Measurements from ENCODE around the gene PRR5L.

PRR5L gene

DNA sequence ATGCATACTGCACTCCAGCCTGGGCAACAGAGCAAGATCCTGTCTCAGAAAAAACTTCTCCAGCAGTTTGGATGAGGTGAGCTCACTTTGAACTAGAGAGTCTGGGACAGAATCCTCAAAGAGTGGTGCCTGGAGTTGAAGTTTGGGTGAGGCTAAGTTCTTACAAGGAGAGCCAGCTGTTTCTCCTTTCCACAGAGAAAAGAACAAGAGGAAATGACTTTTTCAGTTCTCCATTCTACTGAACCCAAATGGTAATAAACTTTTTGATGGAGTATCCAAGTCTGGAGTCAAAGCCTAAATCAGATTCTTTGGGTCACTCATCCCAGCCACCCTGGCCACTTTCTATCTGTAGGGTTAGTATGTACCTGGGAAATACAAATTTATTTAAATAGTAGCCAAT lies 111.3 kb downstream of the PRR5L start:
- DNase-seq: no peak

DNA sequence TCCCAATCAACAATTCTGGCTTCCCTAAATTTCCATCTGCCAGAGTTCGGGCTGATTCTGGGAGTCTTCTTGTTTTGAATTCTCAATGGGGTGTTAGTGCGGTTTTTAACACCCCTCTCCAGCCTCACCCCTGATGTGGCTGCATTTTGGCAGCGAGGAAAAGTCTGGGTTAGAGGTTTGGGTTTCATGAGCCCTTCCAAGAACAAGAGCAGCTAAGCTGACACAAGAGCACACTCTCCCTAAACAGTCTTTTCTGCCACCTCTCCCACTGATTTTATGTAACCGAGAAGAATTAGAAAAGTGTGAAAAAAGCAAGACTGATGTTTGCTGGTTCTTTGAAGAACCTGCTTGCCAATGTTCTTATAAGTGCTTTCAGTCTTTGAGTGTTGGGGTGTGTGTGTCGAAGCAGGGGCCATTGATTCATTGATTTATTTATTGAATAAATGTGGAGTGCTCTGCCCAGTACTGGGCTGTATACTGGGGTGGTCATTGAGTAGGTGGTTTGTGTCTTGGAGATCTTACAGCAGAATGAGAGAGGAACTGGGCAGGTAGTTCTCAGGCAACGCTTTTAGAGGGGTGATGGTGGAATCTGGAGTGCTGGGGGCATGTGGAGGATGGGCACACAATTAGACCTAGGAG lies 112.5 kb downstream of the PRR5L start:
- DNase-seq: no peak

DNA sequence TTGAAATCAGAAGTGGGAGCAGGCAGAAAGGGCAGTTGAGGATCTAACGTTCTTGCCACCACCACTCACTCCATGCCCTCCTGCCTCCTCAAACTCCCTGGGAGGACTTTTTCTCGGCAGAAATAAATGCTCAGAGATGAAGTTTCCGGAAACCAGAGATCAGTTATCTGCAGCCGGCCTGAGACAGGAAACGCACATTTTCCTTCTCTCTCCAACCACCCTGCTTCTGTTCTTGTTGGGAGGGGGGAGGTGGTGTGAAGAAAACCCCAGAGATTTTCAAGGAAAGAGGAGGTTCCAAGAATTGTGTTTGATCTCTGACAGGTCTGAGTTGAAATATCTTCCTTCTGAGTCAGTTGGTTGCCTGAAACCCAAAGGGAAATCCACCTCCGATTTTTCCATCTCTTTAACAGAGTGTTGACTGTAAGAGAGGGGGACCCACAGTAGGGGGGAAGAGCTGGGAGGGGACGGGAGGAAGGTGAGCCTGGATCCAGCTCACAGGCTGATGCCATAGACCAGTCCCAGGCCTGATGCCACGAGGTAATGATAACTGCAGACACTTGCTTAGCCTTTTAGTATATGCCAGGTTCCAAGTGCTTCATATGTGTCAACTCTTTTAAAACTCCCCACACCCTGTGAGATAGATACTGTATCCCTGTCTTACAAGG lies 113.2 kb downstream of the PRR5L start:
- no peak for DNase-seq

DNA sequence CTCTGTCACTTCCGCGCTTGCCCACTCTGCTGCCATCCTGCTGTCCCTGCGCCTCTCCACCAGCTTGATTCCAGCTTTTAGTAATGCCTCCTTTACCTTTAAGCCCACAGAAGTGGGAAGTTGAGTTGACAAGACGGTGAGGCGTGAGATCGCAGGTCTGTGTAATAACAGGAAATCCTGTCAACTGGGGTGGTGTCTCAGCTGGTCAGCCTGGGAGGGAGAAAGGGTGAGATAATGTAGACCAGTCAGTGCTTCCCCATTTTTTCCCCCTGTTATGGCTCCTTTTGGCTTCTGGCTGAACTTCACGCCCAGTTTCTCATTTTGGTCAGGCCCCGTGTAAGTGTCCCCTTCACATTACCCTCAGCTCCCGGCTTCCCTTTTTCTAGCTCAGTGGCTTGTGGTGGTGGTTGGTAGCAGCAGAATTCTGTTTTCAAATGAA lies 115.1 kb downstream of the PRR5L start:
- DNase-seq: no peak

DNA sequence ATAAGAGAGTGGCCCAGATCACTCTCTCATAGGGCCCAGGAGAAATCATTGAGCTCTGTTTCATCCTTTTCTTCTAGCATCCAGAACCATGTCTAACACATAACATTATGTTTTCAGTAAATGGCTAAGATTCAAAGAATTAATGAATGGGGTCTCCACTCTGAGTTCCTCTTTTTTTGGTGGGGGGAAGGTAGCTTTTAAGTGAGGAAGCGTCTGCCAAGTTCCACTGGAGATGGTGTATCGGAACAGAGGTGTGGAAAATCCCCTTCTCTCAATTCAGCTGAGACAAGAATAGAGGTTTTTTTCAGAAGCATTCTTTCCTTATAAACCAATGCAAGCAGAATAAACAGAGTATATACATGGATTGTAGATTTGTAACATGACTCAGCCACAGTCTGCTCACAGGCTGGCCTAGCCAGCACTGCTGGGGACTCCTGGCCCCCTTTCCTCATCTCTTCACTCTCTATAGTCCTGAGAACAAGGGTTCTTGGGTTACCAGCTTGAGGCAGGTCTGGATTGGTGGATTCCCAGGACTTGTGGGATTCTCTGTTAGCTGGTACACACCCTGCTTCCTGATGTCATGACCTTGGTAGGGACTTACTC lies 116.8 kb downstream of the PRR5L start:
- no peak for DNase-seq

DNA sequence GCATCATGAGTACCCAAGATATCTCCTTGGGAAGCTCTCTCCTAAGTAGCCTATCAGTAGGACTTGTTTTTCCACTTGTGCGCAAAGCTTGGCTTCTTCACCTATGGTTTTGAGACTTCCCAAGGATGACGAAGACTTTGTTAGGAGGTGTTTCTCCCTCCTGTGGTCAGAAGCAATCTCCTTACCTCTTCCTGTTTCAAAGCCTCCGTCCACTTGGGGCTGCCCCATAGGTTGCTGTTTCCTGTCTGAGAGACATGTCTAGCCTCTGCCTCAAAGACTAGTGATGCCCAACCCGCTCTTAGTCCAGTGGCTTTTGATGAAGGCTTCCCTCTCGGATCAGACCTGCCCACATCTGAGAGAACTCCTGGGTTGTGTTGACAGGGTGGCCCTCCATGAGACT lies 121.1 kb downstream of the PRR5L start:
- no peak for DNase-seq

DNA sequence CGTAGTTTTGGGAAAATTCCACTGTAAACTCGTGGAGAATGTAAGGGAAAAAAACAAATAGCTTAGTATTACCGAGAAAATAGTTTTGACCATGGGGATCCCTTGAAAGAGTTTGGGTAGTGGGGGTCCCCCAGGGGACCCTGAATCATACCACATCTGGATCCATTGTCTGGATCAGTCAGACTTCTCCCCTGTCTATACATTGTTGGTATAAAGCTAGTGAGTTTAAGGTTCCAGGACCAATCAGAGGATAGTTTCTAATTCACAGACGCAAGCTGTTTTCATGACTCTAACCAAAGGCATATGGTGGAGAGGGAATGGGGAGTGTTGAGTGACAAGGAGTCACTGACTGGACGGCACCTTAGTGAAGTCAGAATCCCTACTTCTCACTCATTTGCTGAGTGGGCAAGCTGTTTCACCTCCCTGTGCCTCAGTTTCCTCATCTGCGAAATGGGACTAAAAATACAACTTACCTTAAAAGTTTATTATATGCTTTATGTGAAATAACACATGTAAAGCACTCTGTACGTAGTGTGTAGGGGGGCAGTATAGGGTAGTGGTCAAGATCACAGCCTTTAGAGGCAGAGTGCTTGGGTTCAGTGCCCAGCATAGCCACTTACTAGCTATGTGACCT lies 123.8 kb downstream of the PRR5L start:
- no peak for DNase-seq

DNA sequence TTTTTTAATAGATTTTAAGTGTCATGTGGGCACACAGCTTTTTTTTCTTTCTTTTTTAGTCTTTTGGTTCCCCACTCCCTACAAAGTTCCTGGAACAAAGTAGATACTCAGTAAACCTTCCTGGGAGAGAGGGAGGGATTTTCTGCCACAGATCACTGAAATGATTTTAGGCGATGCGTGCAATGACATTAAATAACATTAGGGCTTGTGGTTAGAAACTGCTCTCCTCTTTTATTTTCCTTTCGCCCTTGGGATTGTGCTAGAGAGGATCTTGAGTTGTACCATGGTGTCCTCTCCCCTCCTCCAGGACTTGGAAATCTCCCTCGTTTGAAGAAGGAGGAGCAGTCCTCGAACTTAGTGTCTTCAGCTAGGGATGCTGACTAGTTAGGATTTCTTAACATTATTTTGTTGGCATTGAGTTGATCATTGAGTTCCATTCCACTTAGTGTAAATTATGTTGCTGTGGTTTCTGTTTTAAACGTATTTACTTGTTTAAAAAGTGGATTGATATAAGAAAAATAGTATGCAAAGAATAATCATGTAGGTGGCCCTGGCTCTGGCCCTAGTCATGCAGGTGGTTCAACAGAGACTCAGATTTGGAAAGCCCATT lies 125.6 kb downstream of the PRR5L start:
- DNase-seq: no peak

DNA sequence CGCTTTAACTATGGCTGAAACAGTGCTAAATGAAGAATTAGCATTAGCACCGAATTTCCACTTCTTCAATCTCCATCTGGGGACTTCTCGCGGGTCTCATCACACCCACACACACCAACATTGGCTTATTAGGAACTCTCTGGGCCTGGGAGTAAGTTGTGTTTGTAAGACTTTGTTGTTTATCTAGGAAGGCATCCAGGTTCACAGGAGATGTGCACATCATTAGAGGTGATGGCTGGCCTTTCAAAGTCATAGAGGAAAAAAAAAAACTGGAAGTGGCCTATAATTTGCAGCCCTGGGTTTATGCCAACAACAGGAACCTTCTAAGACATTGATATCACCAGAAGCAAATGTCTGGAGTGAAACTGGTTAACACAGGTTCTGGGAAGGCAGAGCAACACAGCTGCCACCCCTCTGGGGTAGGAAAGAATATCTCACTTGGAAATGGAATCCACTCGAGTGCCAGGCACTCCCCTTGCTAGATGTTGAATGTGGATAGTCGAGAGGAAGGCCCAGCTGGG lies 129.5 kb downstream of the PRR5L start:
- no peak for DNase-seq

DNA sequence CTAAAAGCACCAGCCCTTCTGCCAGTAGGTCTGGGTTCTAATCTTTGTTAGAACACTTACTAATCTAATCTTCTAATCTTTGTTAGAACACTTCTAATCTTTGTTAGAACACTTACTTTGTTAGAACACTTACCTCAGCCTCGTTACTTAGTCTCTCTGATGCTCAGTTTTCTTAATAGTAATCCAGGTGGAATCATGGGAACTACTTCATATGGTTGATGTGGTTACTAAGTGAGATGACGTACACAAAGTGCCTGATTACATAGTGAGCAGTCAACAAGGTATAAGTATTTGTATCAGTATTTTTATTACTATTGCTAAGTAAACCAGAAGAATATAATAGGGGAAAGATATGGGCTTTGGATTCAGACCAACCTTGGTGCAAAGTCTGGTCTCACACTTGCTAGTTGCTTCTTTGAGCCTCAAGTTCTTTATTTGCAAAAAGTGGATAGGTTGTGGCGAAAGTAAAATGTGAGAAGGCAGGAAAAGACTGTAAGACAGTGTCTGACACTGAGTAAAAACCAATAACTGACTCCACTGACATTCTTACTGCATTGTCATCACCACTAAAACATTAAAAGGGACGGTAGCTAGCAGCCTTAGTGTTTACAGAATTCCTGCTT lies 130.2 kb downstream of the PRR5L start:
- DNase-seq: no peak

DNA sequence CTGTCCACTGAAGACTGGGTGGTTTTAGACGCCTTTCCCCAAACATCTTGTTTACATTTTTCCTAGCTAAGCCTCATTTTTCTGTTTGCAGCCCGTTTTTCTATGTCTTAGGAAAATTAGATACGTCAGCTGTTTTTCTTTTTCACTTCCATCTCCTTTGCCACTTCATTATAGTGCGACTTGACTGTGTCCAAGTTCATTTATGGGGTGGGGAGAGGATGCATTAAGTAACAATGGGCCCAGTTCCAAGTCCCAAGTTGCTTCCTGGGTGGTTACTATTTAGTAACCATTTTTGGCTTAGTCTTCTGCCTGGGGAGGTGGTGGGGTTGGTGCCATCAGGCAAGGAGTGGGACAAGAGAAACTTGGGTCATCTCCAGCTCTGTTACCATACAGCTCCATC lies 131.0 kb downstream of the PRR5L start:
- DNase-seq: no peak

DNA sequence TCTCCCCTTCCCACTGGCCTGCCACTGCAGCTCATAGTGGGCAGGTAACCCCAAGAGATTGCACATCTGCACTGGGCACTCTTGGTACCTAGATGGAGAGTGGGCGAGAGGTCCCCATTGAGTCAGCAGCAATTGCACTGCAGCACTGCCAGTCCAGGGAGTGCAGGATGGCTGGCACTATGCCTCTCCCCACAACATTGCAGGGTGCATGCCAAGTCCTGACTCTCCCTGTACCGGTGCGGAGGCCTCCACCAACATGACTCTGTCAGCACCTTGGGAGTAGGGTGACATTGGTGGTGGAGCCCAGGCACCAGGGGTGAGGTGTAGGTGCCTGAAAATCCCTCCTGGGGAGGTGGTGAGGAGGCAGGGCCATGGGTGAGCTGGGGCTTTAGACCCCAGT lies 131.8 kb downstream of the PRR5L start:
- DNase-seq: no peak

DNA sequence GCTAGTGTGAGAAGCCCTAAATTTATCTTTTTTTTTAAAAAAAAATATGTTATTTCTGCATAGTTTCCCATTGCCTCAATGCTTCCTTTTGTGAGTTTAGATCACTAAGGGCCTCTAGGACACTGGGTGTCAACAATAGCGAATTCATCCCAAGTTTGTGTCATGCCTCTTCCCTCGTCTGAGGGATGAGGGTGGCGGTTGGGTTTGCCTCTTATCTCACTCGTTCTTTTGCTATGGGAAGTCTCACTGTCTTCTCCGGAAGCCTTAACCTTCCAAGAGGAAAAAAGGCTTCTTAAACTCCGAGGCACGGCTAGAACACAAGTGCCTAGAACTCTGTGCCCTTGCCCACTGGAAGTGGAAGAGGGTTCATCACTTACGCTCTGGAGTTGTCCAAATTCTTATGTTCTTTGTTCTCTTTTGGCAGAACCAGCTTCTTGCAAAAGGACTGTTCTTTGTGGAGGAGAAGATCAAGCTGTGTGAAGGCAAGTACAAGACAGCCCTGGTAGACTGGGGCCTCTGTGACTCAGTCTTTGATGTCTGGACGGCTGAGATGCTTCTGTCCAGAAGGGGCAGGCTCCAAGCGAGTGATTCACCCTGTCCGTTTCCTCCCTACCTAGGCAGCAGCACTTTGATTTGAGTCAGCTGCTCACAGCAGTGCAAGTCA lies 135.5 kb downstream of the PRR5L start:
- DNase-seq: no peak

DNA sequence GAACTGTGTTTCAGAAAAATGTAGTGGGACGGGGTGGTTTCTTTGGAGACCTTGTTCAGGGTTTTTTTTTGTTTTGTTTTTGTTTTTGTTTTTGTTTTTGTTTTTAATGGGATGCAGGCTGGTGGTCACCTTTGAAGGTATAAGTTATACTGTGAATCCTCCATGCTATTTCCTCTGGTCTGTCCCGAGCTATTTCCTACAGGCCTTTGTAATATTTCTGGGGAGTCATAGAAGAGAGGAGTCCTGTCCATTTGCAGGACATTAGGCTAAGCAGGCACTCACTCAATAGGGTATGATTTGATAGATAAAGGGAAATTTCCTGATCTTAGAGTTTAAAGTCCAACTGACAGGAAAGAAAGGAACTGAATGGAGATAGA lies 136.0 kb downstream of the PRR5L start:
- DNase-seq: no peak

DNA sequence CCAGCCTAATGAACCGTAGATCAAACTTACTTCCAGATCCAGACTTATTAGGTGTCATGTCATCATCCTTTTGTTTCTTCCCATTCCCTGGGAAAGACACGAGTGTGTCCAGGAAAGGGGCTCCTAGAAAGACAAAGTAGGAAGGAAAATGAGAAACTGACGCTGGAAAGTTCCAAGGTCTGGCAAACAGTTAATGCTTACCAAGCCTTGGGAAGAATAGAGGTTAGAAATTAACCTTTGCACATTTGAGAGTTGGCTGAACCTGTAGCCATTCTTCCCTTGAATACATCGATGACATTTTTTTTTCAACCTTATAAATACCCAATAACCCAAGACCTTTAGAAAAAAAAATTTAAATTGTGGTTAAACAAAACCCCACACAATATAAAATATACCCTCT lies 136.7 kb downstream of the PRR5L start:
- no peak for DNase-seq

DNA sequence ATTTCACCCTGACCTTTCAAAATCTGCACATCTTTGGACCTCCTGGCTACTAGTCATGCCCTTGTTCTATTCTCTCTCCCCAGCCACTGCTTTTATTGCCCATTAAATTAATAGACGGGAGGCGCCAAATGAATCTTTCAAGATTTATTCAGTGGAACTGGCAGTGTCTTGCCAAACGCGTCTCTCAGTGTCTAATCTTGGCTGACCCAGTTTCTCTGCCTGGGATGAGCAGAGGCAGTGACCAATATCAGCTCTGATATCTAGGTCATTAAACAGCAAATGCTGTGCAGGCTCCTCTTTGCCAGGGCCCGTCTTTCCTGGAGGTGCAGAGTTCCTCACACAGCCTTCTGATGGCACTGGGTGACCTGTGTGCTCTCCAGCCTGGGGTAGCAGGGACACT lies 140.0 kb downstream of the PRR5L start:
- DNase-seq: no peak

DNA sequence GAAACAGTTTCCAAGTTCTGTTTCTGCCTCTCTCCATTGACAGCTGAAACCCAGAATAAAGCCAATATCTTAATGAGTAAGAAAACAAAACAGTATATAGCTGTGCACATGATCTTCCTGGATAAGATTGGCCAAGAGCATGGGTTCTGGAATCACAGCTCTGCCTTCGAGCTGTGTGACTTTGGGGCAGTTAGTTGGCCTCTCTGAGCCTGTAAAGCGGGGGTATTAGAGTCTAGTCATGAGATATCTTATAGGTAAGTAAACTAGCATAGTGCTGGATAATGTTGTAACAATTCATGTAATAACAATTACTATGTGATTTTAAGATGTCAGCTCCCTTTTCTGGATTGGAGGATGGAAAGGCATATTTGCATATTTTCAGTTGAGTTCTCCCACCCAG lies 140.5 kb downstream of the PRR5L start:
- DNase-seq: no peak

DNA sequence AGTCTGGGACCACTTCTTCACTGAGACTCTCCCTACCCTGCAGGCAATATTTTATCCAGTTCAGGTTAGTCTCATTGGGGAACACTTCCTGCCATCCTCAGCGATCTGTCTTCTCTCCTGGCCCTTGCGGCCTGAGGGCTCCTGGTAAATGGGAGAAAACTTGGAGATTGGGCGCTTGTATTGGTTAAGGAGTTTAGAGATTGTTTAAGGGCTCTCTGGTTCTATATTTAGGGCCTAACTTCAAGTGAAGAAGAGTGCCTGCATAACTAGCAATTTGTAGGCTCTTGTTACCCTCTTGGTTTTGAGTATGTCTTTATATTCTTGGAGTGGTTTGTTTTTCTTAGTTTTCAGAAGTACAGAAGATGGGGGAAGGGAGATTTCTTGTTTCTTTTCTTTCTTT lies 141.3 kb downstream of the PRR5L start:
- no peak for DNase-seq

DNA sequence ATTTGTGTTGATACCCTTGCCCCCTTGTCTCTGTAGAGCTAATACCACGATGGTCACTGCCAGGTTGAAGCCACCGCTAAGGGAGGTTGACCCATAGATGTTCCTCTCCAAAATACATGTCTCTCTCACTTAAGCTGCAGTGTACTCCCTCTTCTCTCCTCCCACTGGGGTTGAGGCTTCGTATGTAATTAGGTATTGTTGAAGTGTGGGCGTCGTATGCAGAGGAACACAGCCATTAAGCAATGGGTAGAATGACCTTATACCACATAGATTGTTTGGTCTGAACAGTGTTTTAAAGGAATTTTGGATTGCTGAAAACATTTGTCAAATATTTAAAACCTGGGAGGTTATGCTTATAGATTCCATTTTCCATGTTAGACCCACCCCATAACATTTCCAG lies 142.0 kb downstream of the PRR5L start:
- DNase-seq: no peak

DNA sequence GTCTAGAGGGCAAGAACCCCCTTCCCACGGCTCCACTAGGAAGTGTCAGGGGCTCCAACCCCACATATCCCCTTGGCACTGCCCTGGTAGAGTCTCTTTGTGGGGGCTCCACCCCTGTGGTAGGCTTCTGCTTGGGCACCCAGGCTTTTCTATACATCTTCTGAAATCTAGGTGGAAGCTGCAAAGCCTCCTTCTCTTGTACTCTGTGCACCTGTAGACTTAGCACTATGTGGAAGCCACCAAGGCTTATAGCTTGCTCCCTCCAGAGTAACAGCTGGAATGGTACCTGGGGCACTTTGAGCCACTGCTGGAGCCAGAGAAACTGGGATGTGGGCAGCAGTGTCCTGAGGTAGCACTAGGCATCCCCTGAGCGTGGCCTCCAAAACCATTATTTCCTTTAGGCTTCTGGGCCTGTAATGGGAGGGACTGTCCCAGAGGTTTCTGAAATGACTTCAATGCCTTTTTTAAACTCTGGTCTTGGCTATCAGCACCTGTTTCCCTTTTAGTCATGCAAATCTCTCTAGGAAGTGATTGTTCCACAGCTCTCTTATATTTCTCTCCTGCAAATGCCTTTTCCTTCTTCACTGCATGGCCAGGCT lies 145.6 kb downstream of the PRR5L start:
- DNase-seq: no peak

DNA sequence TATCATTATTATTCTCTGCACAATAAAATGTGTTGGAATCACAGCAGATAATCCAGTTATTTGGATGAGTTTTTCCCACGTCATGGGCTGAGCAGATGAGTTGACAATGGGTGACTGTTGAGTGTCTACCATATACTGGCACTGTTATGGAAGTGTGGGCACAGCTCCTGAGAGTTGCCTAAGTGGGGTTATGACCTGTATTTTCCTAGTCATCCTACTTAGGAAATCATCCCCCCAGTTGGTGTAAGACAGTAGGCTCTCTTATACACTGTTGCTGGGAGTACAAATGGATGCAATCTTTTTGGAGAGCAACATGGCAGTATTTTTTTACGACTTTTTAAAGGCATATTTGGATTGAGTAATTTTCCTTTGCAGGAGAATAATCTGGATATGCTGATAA lies 147.6 kb downstream of the PRR5L start:
- no peak for DNase-seq

DNA sequence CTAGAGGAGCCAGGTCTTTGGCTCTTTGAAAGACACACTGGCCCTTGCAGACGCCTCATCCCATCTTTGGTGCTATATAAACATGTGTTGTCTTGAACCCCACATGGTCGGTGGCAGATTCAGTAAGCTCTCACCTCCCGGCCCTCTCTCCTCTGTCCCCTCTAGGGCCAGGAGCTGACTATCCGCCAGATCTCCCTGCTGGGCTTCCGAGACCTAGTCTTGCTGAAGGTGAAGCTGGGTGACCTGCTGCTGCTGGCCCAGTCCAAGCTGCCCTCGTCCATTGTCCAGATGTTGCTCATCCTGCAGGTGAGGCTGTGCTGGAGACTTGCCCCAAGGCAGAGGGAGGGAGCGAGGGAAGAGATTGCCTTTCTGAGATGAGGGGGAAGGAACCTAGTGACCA lies 150.0 kb downstream of the PRR5L start:
- no peak for DNase-seq

Data from NCI-H526 treated with DMSO at 0.1 percent for 48 hours (cell line).